Ectodermal cell (in vitro differentiated cells): Measurements from ENCODE around the gene CPE.

Source experiments
- H3K27ac ChIP-seq: 2 replicates; pipeline ENCODE4 v1.7.0; 2013; ENCODE audit warnings: mild to moderate bottlenecking, low read depth, low read length; ENCODE audit not compliant: insufficient read depth, poor library complexity, severe bottlenecking
- H3K27me3 ChIP-seq: 2 replicates; pipeline ENCODE4 v1.7.0; 2013; ENCODE audit warnings: mild to moderate bottlenecking, low read length; ENCODE audit not compliant: insufficient read depth, control insufficient read depth, poor library complexity, severe bottlenecking
- H3K36me3 ChIP-seq: one replicate; pipeline ENCODE4 v1.7.0; 2013; ENCODE audit warnings: low read length; ENCODE audit not compliant: control insufficient read depth, insufficient read depth
- H3K4me1 ChIP-seq: one replicate; pipeline ENCODE4 v1.7.0; 2013; ENCODE audit warnings: low read length; ENCODE audit not compliant: control insufficient read depth, insufficient read depth
- H3K4me3 ChIP-seq: 2 replicates; pipeline ENCODE4 v1.7.0; 2013; ENCODE audit warnings: low read depth, low read length, control low read depth; ENCODE audit not compliant: insufficient read depth
- H3K9me3 ChIP-seq: 2 replicates; pipeline ENCODE4 v1.7.0; 2013; ENCODE audit warnings: mild to moderate bottlenecking, low read length, moderate library complexity; ENCODE audit not compliant: control insufficient read depth
- WGBS, 2 experiments: methylation state at CpG; one replicate each; pipeline ENCODE4 v1.1.7; 2013; ENCODE audit warnings: missing lambda C conversion rate in 2 of 2; 5-methylcytosine and 5-hydroxymethylcytosine counted together

Gene CPE

DNA sequence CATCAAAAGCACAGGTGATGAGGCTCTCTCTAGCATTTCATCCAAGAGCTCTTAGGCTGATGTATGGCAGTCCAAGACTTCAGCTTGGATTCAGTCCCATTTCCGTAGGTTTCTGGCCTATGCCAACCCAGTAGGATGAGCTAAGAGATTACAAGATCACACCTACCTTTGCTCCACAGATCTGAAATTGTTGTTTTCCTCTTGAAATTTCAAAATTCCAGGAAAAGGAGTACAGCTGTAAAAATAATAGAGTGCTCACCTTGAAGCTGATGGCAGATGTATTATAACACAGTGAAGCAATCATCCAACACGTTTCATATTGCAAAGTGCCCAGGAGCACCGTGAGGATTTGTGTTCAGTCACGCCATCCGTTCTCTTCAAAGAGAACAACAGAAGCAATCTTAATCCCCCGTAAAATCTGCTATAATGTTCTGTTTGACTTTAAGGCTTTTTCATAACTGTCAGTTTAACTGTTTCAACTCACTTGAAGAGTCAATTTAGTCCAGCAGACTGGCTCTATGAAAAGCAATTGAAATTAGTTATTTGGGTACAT, 137.5 kb downstream of the CPE start:
- Histone ChIP-seq H3K9me3 (no peaks in the 10 kb centered on the region), H3K4me3 (no peak overlapping the region), H3K27ac (no peak overlapping the region), H3K4me1 (no peaks in the 10 kb centered on the region), H3K27me3 (no peaks in the 10 kb centered on the region), H3K36me3 (no peaks in the 10 kb centered on the region)
- 92 to 95% methylated on average over 6 of the region's 6 CpGs for WGBS, 2 experiments

DNA sequence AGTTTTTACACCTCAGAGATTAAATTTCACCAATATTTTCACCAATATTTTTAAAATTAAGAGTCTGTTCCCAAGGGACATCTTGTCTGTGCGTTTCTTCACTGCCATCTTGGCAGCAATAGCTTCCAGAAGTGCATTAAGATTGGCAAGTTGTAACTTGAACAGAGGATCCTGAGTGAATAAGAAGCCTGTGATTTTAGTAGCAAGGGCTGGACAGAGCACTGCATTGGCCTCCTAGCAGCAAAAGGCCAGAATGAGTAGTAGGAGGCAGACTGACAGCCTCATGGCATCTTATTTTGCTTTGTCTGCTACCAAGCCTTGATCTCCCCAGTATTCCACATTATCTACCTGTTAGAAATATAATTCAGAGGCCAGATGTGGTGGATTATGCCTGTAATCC, 138.4 kb downstream of the CPE start:
- no peak overlapping the region for H3K27ac ChIP-seq
- no peaks in the 10 kb centered on the region for H3K4me1 ChIP-seq
- 94 to 97% methylated on average over 1 of the region's 1 CpG for WGBS, 2 experiments
- no peaks in the 10 kb centered on the region for H3K36me3 ChIP-seq
- no peak overlapping the region for H3K4me3 ChIP-seq
- H3K27me3 ChIP-seq, result no peaks in the 10 kb centered on the region
- no peaks in the 10 kb centered on the region for H3K9me3 ChIP-seq

DNA sequence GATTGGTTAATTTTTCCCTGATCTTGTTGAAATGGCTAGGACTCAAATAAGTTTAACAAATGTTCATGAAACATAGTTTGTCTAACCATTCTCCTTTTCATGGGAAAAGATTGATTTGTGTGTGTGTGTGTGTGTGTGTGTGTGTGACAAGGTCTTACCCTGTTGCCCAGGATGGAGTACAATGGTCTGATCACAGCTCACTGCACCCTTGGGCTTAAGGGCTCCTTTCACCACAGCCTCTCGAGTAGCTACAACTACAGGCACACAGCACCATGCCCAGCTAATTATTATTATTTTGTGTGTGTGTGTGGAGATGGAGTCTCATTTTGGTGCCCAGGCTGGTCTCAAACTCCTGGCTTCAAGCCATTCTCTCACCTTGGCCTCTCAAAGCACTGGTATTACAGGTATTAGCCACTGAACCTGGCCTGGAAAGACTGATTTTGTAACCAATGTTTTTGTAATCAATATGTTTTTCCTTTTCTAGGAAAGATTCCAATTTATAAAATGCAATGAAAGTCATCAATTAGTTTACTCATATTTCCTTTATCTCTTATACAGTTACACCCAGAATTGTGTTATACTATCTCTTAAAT, 139.3 kb downstream of the CPE start:
- no peaks in the 10 kb centered on the region for H3K4me1 ChIP-seq
- H3K27ac ChIP-seq, result no peak overlapping the region
- no peaks in the 10 kb centered on the region for H3K36me3 ChIP-seq
- no peaks in the 10 kb centered on the region for H3K9me3 ChIP-seq
- no peak overlapping the region for H3K4me3 ChIP-seq
- WGBS, 2 experiments, result no CpG with 5 or more reads among the region's 1 CpG
- H3K27me3 ChIP-seq, result no peaks in the 10 kb centered on the region

DNA sequence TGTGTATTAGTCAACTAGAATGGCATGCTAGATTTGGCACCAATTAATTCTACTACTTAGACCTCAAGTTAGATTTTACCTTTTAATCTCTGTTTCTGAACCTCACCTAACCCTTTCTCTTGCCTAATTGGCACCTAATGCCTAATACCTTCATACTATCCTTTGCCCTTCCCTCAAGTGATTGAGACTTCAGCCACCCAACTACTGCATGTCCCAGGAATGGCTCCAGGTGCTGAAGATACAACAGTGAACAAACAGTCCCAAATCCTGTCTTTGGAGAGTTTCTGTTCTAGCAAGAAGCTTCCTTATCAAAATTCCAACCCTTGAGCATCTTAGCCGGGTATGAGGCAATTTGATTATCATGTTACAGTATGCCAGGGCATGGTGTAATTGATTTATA, 139.9 kb downstream of the CPE start:
- no peak overlapping the region for H3K4me3 ChIP-seq
- H3K4me1 ChIP-seq, result no peaks in the 10 kb centered on the region
- no peaks in the 10 kb centered on the region for H3K36me3 ChIP-seq
- H3K27me3 ChIP-seq, result no peaks in the 10 kb centered on the region
- H3K9me3 ChIP-seq, result no peaks in the 10 kb centered on the region
- no peak overlapping the region for H3K27ac ChIP-seq
- 100% methylated on average over 1 of the region's 1 CpG; no CpG with 5 or more reads in 1 of the 2 experiments for WGBS, 2 experiments

DNA sequence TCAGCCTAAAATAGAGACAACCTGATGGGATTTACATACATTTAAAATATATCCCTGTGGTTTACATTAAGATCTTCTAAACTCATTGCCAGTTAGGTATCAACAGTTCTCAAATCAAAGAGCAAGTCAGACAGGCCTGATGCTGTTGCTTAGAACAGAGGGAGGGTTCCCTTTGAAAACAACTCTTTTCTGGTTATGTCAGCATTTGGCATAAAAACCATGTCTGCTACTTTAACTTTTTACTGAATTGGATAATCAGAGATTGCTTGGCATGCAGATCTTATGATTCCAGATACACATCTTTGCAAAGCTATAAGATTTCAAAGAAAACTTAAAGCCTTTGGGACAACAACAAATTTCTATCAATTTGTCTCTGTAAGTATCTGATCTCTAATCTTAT, 140.8 kb downstream of the CPE start:
- H3K27me3 ChIP-seq, result no peaks in the 10 kb centered on the region
- H3K9me3 ChIP-seq, result no peaks in the 10 kb centered on the region
- H3K4me3 ChIP-seq, result no peak overlapping the region
- no peaks in the 10 kb centered on the region for H3K4me1 ChIP-seq
- H3K27ac ChIP-seq, result no peak overlapping the region
- H3K36me3 ChIP-seq, result no peaks in the 10 kb centered on the region

DNA sequence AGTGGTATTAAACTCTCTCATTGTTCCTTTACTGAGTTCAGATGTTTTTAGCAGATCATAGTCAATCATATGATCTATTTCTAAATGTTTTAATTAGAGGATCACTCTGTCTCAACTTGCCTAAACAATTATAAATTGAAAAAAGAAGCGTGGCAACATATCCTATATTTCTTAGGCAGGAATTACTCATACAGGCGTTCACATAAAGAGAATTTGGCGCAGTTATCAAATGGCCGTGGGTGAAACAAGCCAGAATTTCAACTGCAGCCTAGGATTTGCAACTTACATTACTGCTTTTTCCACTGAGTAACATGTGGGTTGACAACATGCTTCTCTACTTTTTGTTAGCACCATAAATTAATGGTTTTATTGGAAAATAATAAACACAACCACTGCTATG, 141.3 kb downstream of the CPE start:
- no peaks in the 10 kb centered on the region for H3K9me3 ChIP-seq
- no peaks in the 10 kb centered on the region for H3K4me1 ChIP-seq
- no peak overlapping the region for H3K27ac ChIP-seq
- 79 to 80% methylated on average over 4 of the region's 4 CpGs for whole genome bisulfite sequencing, 2 experiments
- H3K36me3 ChIP-seq, result no peaks in the 10 kb centered on the region
- no peaks in the 10 kb centered on the region for H3K27me3 ChIP-seq
- no peak overlapping the region for H3K4me3 ChIP-seq

DNA sequence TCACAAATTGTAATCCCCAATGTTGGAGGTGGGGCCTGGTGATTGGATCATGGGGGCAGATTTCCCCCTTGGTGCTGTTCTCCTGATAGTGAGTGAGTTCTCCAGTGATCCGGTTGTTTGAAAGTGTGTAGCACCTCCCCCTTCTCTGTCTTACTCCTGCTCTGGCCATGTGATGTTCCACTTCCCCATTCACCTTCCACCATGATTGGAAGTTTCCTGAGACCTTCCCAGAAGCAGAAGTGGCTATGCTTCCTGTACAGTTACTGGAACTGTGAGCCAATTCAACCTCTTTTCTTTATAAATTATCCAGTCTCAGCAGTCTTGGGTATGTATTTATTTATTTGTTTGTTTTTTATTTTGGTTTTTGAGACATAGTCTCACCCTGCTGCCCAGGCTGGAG, 143.2 kb downstream of the CPE start:
- WGBS, 2 experiments, result 92 to 93% methylated on average over 1 of the region's 1 CpG
- no peak overlapping the region for H3K4me3 ChIP-seq
- no peaks in the 10 kb centered on the region for H3K36me3 ChIP-seq
- H3K9me3 ChIP-seq, result no peaks in the 10 kb centered on the region
- no peak overlapping the region for H3K27ac ChIP-seq
- no peaks in the 10 kb centered on the region for H3K4me1 ChIP-seq
- no peaks in the 10 kb centered on the region for H3K27me3 ChIP-seq

DNA sequence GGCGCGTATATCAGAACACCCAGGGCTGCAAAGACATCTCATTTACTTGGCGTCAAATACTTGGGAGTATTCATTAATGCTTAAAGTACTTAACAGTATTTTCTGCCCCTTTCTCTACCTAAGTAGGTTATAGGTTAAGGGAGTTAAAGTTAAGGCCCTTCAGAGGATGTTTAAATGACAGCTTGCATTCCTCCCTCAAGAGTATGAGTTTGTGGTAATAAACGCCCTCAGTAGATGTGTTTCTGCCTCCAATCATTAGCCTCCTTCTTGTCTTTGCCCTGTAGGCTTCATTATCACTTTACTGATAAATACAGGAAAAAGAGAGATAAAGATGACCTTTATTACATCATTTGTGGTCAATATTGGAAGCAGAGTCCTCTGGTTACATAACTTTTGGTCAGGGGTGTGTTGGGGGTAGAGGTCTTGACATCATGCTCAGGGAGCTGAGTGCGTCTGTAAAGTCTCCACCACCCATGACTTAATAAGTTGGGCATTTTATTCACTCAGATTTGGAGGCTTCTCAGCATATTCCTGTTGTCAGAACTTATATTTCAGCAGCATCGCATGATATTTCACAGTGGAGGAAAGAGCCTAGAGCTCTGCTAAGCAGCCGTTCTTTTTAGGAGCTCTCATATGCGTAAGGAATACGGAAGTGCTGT, 145.9 kb downstream of the CPE start:
- Histone ChIP-seq H3K36me3 (no peaks in the 10 kb centered on the region), H3K4me3 (no peak overlapping the region), H3K27me3 (no peaks in the 10 kb centered on the region), H3K4me1 (no peaks in the 10 kb centered on the region), H3K9me3 (no peaks in the 10 kb centered on the region), H3K27ac (no peak overlapping the region)
- 91 to 97% methylated on average over 8 to 9 of the region's 9 CpGs for WGBS, 2 experiments

DNA sequence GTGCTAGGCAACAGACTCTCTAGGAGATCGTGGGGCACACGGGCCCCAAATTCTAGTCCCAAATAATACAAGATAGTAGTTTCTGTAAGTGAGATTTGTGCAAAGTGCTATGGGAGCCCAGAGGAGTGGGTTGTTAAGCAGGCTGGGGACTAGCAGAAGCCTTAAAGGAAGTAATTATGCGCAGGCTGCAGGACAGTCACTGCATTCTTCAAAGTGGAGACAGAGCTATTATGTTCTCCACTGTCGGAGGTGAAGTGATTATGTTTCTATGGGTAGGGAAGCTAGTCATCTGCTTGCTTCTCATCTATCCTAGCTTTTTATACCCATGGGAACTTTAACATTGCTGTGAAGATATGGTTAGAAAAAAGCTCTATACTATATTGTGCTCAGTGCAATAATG, 154.2 kb downstream of the CPE start:
- Histone ChIP-seq H3K27me3 (no peaks in the 10 kb centered on the region), H3K9me3 (no peaks in the 10 kb centered on the region), H3K4me1 (no peaks in the 10 kb centered on the region), H3K27ac (no peak overlapping the region), H3K4me3 (no peak overlapping the region), H3K36me3 (no peaks in the 10 kb centered on the region)
- 82 to 86% methylated on average over 4 of the region's 4 CpGs for WGBS, 2 experiments

DNA sequence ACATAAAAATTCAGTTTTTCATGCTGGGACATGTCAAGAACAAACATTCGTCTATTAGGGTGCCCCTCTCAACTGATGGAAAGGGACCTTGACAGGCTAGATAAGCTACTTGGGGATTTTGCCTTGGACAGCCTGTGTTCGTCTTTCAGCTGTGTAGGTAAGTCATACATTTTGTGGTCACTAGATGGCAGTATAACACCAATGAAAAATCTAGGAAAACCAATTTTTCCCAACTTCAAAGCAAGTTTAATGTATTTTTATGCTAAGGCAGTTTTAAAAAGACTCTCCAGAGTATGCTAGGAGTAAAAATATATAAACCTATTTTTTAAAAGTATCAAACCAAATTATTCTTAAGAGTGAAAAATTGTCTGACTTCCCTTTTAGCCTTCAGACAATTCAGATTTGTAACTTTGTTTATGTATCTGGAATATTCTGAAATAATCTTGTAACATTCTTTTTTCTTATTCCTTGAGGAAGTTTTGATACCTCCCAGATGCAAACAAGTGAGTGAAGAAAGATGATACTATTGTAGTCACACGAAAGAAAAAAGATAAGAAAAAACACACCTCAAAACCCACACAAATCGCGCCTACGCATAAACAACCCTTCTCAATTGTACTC, 158.3 kb downstream of the CPE start:
- H3K4me3 ChIP-seq, result no peak overlapping the region
- H3K27me3 ChIP-seq, result no peaks in the 10 kb centered on the region
- no peaks in the 10 kb centered on the region for H3K9me3 ChIP-seq
- no peaks in the 10 kb centered on the region for H3K4me1 ChIP-seq
- WGBS, 2 experiments, result 59 to 60% methylated on average over 6 of the region's 6 CpGs
- H3K27ac ChIP-seq, result no peak overlapping the region
- H3K36me3 ChIP-seq, result no peaks in the 10 kb centered on the region
